SH-SY5Y (cell line): ENCODE data around the gene PCSK2.

Source experiments
- GATA2 ChIP-seq: IDR thresholded peaks from 2 replicates; pipeline ENCODE4 v1.6.1; 2011; ENCODE audit warnings: mild to moderate bottlenecking, low read depth, low read length
- GATA3 ChIP-seq: IDR thresholded peaks from 2 replicates; pipeline ENCODE4 v1.6.1; 2011; ENCODE audit warnings: low read depth, mild to moderate bottlenecking, low read length, moderate library complexity

- TF ChIP-seq GATA3 (no peak), GATA2 (no peak)
Observed at GRCh38 chr20:17314264-17314663, 87.4 kb downstream of the PCSK2 start.
